Neural progenitor cell (in vitro differentiated cells): ENCODE data around the gene STON2. TPM values are rescaled to one million over a fixed set of nuclear protein-coding genes. Genes with fewer than 3 reads are reported as not detected.

Experiments
- DNase-seq: peaks from one replicate; pipeline ENCODE4 v3.0.0-alpha.2; 2016; ENCODE audit warnings: low spot score
- H2AFZ ChIP-seq: fragments of 200-600 bp; sonication (generic); replicated peaks from 2 replicates; pipeline ENCODE4 v1.6.1; 2016; ENCODE audit warnings: antibody characterized with exemption
- H3F3A ChIP-seq: fragments of 200-600 bp; sonication (generic); 2 replicates; pipeline ENCODE4 v1.6.1; 2016; ENCODE audit warnings: antibody characterized with exemption, low read depth
- H3K27ac ChIP-seq: fragments of 200-600 bp; sonication (generic); 2 replicates; pipeline ENCODE4 v1.5.1; 2016; ENCODE audit warnings: mild to moderate bottlenecking
- H3K27me3 ChIP-seq: fragments of 200-600 bp; sonication (generic); 2 replicates; pipeline ENCODE4 v1.6.1; 2016; ENCODE audit warnings: mild to moderate bottlenecking, moderate library complexity
- H3K36me3 ChIP-seq: fragments of 200-600 bp; sonication (generic); 2 replicates; pipeline ENCODE4 v1.5.1; 2016
- H3K4me1 ChIP-seq: fragments of 200-600 bp; sonication (generic); 2 replicates; pipeline ENCODE4 v1.6.1; 2016; ENCODE audit warnings: mixed run types
- H3K4me2 ChIP-seq: fragments of 200-600 bp; sonication (generic); 2 replicates; pipeline ENCODE4 v1.6.1; 2016
- H3K4me3 ChIP-seq: fragments of 200-600 bp; sonication (generic); 2 replicates; pipeline ENCODE4 v1.5.1; 2016
- H3K79me2 ChIP-seq: fragments of 200-600 bp; sonication (generic); 2 replicates; pipeline ENCODE4 v1.6.1; 2016; ENCODE audit warnings: low read depth
- H3K9ac ChIP-seq: fragments of 200-600 bp; sonication (generic); 2 replicates; pipeline ENCODE4 v1.6.1; 2016
- H3K9me3 ChIP-seq: fragments of 200-600 bp; sonication (generic); 2 replicates; pipeline ENCODE4 v1.5.1; 2016; ENCODE audit warnings: low read depth
- H4K20me1 ChIP-seq: fragments of 200-600 bp; sonication (generic); 2 replicates; pipeline ENCODE4 v1.6.1; 2016; ENCODE audit warnings: low read depth
- H3K27ac Mint-ChIP-seq: 3 replicates; pipeline ENCODE4 v1.8.0; 2021; ENCODE audit warnings: mixed read lengths
- H3K27me3 Mint-ChIP-seq: 2 replicates; pipeline ENCODE4 v1.8.0; 2022; ENCODE audit warnings: low read depth, mild to moderate bottlenecking, inconsistent platforms, moderate library complexity, mixed read lengths; ENCODE audit not compliant: insufficient read depth
- H3K36me3 Mint-ChIP-seq: 3 replicates; pipeline ENCODE4 v1.8.0; 2021; ENCODE audit warnings: mixed read lengths
- H3K4me1 Mint-ChIP-seq: 3 replicates; pipeline ENCODE4 v1.8.0; 2021; ENCODE audit warnings: mixed read lengths
- H3K4me3 Mint-ChIP-seq: 3 replicates; pipeline ENCODE4 v1.8.0; 2021; ENCODE audit warnings: mild to moderate bottlenecking, moderate library complexity, mixed read lengths
- H3K9me3 Mint-ChIP-seq: 3 replicates; pipeline ENCODE4 v1.8.0; 2020; ENCODE audit warnings: mixed read lengths
- EZH2 ChIP-seq: fragments of 200-600 bp; sonication (generic); IDR thresholded peaks from 2 replicates; pipeline ENCODE4 v1.6.1; 2017; ENCODE audit warnings: antibody characterized with exemption, mild to moderate bottlenecking, moderate library complexity
- EZH2phosphoT487 ChIP-seq: fragments of 200-600 bp; sonication (generic); IDR thresholded peaks from 2 replicates; pipeline ENCODE4 v1.6.1; 2017; ENCODE audit warnings: antibody characterized with exemption
- total RNA-seq: library from RNA; depleted of rRNA; stranded (reverse); fragments of >200 nt; gene quantifications from 2 replicates; pipeline ENCODE4 v1.2.3, GENCODE V29; 2015; ENCODE audit warnings: low replicate concordance
- TF ChIP-seq, protein P1 (sequence below): fragments of 200-600 bp; sonication (generic); IDR thresholded peaks from 2 replicates; pipeline ENCODE4 v1.5.1; 2017; ENCODE audit warnings: antibody characterized with exemption, mild to moderate bottlenecking

The STON2 gene
- total RNA-seq, 1 donor from 2014 or later: 31.1 TPM

DNA sequence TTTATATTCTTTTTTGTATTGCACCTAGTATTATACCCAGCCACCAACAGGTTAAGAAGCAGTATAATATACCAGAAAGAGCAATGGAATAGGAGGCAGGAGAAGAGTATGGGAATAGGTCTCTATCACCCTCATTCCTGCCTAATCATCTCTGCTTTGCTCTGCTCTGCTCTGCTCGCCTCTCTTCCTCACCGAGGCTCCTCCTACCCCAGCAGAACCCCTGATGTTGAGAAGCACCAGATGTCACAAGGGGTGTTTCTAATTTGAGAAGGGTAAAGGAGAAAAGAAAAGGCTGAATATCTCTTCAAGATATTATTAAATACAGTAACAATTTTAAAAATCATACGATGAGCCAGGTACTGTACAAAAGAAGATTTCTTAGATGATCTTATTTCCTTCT lies 89.0 kb downstream of the STON2 start:
- H3K4me3 Mint-ChIP-seq: no peak overlapping the region

DNA sequence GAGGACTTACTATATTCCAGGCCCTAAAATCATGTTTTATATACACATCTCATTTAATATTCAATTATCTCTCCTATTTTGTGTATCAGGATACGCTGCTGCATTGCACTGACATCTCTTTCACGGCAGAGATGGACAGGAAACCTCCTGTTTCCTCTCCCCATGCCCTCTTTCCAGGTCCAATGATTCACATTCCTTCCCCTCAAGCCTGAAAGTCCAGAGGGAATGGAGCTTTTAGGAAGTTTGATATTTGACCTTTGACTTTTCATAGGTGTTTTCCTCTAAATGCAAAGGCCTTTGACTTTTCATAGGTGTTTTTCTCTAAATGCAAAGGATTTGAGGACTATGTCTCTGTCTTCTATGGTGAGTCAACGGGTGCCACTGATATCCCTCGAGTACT lies 89.5 kb downstream of the STON2 start:
- no peak overlapping the region for H3K27ac ChIP-seq
- Mint-ChIP-seq H3K4me1 (peaks cover 67% of the 10 kb centered on the region), H3K27ac (no peak overlapping the region), H3K9me3 (no peaks in the 10 kb centered on the region), H3K4me3 (no peak overlapping the region), H3K36me3 (peaks cover 6% of the 10 kb centered on the region), H3K27me3 (peaks cover 3% of the 10 kb centered on the region)
- H3K4me3 ChIP-seq: no peak overlapping the region
- no peak overlapping the region for H3K9ac ChIP-seq
- H3K36me3 ChIP-seq: no peaks in the 10 kb centered on the region
- H4K20me1 ChIP-seq: no peaks in the 10 kb centered on the region
- no peaks in the 10 kb centered on the region for H3K9me3 ChIP-seq
- H2AFZ ChIP-seq: no peak overlapping the region
- no peak overlapping the region for H3K4me2 ChIP-seq
- no peak for TF ChIP-seq EZH2phosphoT487
- TF ChIP-seq, protein P1, sequence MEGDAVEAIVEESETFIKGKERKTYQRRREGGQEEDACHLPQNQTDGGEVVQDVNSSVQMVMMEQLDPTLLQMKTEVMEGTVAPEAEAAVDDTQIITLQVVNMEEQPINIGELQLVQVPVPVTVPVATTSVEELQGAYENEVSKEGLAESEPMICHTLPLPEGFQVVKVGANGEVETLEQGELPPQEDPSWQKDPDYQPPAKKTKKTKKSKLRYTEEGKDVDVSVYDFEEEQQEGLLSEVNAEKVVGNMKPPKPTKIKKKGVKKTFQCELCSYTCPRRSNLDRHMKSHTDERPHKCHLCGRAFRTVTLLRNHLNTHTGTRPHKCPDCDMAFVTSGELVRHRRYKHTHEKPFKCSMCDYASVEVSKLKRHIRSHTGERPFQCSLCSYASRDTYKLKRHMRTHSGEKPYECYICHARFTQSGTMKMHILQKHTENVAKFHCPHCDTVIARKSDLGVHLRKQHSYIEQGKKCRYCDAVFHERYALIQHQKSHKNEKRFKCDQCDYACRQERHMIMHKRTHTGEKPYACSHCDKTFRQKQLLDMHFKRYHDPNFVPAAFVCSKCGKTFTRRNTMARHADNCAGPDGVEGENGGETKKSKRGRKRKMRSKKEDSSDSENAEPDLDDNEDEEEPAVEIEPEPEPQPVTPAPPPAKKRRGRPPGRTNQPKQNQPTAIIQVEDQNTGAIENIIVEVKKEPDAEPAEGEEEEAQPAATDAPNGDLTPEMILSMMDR: no peak
- TF ChIP-seq EZH2: no peak
- no peaks in the 10 kb centered on the region for H3K27me3 ChIP-seq
- H3K79me2 ChIP-seq: no peaks in the 10 kb centered on the region
- no peak for DNase-seq
- peaks cover 61% of the 10 kb centered on the region for H3K4me1 ChIP-seq
- peaks cover 26% of the 10 kb centered on the region for H3F3A ChIP-seq

More for the DNA sequence above, 89.0 kb downstream of the STON2 start:
- no peaks in the 10 kb centered on the region for H3K9me3 ChIP-seq
- H3K4me2 ChIP-seq: no peak overlapping the region
- no peak overlapping the region for H2AFZ ChIP-seq
- no peak overlapping the region for H3K4me3 ChIP-seq
- H3K9ac ChIP-seq: no peak overlapping the region
- Mint-ChIP-seq H3K4me1 (peaks cover 72% of the 10 kb centered on the region), H3K9me3 (no peaks in the 10 kb centered on the region), H3K27me3 (peaks cover 3% of the 10 kb centered on the region), H3K27ac (no peak overlapping the region), H3K36me3 (peaks cover 6% of the 10 kb centered on the region)
- no peak for DNase-seq
- no peak overlapping the region for H3K27ac ChIP-seq
- TF ChIP-seq, protein P1: no peak
- no peak for TF ChIP-seq EZH2
- no peak for TF ChIP-seq EZH2phosphoT487
- H3K4me1 ChIP-seq: peaks cover 66% of the 10 kb centered on the region
- no peaks in the 10 kb centered on the region for H3K79me2 ChIP-seq
- no peaks in the 10 kb centered on the region for H3K27me3 ChIP-seq
- no peaks in the 10 kb centered on the region for H4K20me1 ChIP-seq
- no peaks in the 10 kb centered on the region for H3K36me3 ChIP-seq
- peaks cover 31% of the 10 kb centered on the region for H3F3A ChIP-seq

DNA sequence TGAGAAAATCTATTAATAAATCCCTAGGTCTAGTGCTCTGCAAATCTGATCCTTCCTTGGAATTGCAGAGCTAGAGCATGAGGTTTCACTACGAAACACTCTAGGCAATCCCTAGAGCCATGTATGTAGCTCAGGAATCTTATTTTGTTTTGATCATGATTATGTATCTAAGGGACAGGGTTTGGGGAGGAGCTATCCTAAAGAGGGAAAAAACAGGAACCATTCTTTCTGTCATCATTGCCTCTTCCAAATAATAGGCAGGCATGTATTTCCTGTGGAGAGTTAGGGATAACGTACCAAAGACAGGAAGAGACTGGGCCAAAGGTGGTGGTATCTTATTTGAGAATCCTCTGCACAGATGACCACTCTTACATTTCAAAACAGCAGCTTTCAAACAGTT lies 90.6 kb downstream of the STON2 start:
- no peak overlapping the region for H3K9ac ChIP-seq
- H3K4me1 Mint-ChIP-seq: peaks cover 62% of the 10 kb centered on the region

More for the DNA sequence above, 90.6 kb downstream of the STON2 start:
- no peaks in the 10 kb centered on the region for H4K20me1 ChIP-seq
- no peaks in the 10 kb centered on the region for H3K9me3 ChIP-seq
- no peak overlapping the region for H3K27ac ChIP-seq
- no peaks in the 10 kb centered on the region for H3K79me2 ChIP-seq
- no peak overlapping the region for H3K4me3 ChIP-seq
- TF ChIP-seq EZH2 (no peak), EZH2phosphoT487 (no peak)
- TF ChIP-seq, protein P1: no peak
- no peak overlapping the region for H2AFZ ChIP-seq
- H3K36me3 ChIP-seq: no peaks in the 10 kb centered on the region
- peaks cover 16% of the 10 kb centered on the region for H3F3A ChIP-seq
- Mint-ChIP-seq H3K9me3 (no peaks in the 10 kb centered on the region), H3K4me3 (no peak overlapping the region), H3K27me3 (peaks cover 3% of the 10 kb centered on the region), H3K36me3 (peaks cover 6% of the 10 kb centered on the region), H3K27ac (no peak overlapping the region)
- H3K27me3 ChIP-seq: no peaks in the 10 kb centered on the region
- no peak overlapping the region for H3K4me2 ChIP-seq
- peaks cover 51% of the 10 kb centered on the region for H3K4me1 ChIP-seq
- DNase-seq: no peak
